Measurements from ENCODE around the gene MRLN.
"Not testable (repeated sequence)": the region's sequence is repeated elsewhere in the genome, so short reads cannot be mapped to it uniquely, and the experiment has no call there.

The MRLN gene

GRCh38 chr10:59734014-59734462 lies 19.2 kb downstream of the MRLN start:
- no peaks in the 10 kb centered on the region for H3K36me3 ChIP-seq (replicated peaks; ENCODE audit: low read depth, low read length)
- no peaks in the 10 kb centered on the region for H3K27me3 ChIP-seq (ENCODE audit: low read depth, low read length)
- H3K4me2 ChIP-seq (ENCODE audit: low read length) = no peak overlapping the region
- H3K9me3 ChIP-seq (ENCODE audit: insufficient read depth, low read length) = no peaks in the 10 kb centered on the region
- TF ChIP-seq EZH2phosphoT487 (IDR thresholded peaks at IDR 0.05; ENCODE audit: low read depth) (no peak), CTCF (IDR thresholded peaks at IDR 0.05; ENCODE audit: low read depth, low read length) (no peak)
- no peak overlapping the region for H3K4me3 ChIP-seq (ENCODE audit: low read length)
- H4K20me1 ChIP-seq (ENCODE audit: insufficient read depth, low read length) = no peaks in the 10 kb centered on the region
- H2AFZ ChIP-seq (ENCODE audit: low read depth, low read length) = no peak overlapping the region
- H3K9ac ChIP-seq (ENCODE audit: low read length) = no peak overlapping the region
- H3K4me1 ChIP-seq (ENCODE audit: low read length) = peaks cover 8% of the 10 kb centered on the region
- no peaks in the 10 kb centered on the region for H3K79me2 ChIP-seq (ENCODE audit: low read length)
- H3K27ac ChIP-seq (ENCODE audit: low read length) = no peak overlapping the region

GRCh38 chr10:59733321-59734013 lies 19.8 kb downstream of the MRLN start:
- not testable (repeated sequence) for H3K4me1 ChIP-seq (ENCODE audit: low read length); H3K36me3 ChIP-seq (replicated peaks; ENCODE audit: low read depth, low read length); H2AFZ ChIP-seq (ENCODE audit: low read depth, low read length); H3K9ac ChIP-seq (ENCODE audit: low read length); H3K27ac ChIP-seq (ENCODE audit: low read length); H3K9me3 ChIP-seq (ENCODE audit: insufficient read depth, low read length); H3K79me2 ChIP-seq (ENCODE audit: low read length); H4K20me1 ChIP-seq (ENCODE audit: insufficient read depth, low read length); H3K4me2 ChIP-seq (ENCODE audit: low read length); H3K27me3 ChIP-seq (ENCODE audit: low read depth, low read length); H3K4me3 ChIP-seq (ENCODE audit: low read length)

- not testable (repeated sequence) for H3K4me2 ChIP-seq (ENCODE audit: low read length); H3K4me3 ChIP-seq (ENCODE audit: low read length); H3K9me3 ChIP-seq (ENCODE audit: insufficient read depth, low read length); H3K4me1 ChIP-seq (ENCODE audit: low read length); H4K20me1 ChIP-seq (ENCODE audit: insufficient read depth, low read length); H2AFZ ChIP-seq (ENCODE audit: low read depth, low read length); H3K27me3 ChIP-seq (ENCODE audit: low read depth, low read length); H3K27ac ChIP-seq (ENCODE audit: low read length); H3K79me2 ChIP-seq (ENCODE audit: low read length); H3K9ac ChIP-seq (ENCODE audit: low read length); H3K36me3 ChIP-seq (replicated peaks; ENCODE audit: low read depth, low read length)
These were observed 20.4 kb downstream of the MRLN start for GRCh38 chr10:59732849-59733248.

GRCh38 chr10:59729167-59729566 lies 24.1 kb downstream of the MRLN start:
- not testable (repeated sequence) for H3K4me1 ChIP-seq (ENCODE audit: low read length); H3K79me2 ChIP-seq (ENCODE audit: low read length); H3K9me3 ChIP-seq (ENCODE audit: insufficient read depth, low read length); H3K27ac ChIP-seq (ENCODE audit: low read length); H3K27me3 ChIP-seq (ENCODE audit: low read depth, low read length); H3K36me3 ChIP-seq (replicated peaks; ENCODE audit: low read depth, low read length); H3K9ac ChIP-seq (ENCODE audit: low read length); H3K4me2 ChIP-seq (ENCODE audit: low read length); H4K20me1 ChIP-seq (ENCODE audit: insufficient read depth, low read length); H2AFZ ChIP-seq (ENCODE audit: low read depth, low read length); H3K4me3 ChIP-seq (ENCODE audit: low read length)

- no peaks in the 10 kb centered on the region for H3K4me1 ChIP-seq (ENCODE audit: low read length)
These were observed 28.9 kb downstream of the MRLN start for GRCh38 chr10:59724098-59724938.

More at GRCh38 chr10:59724098-59724938, 28.9 kb downstream of the MRLN start:
- H3K79me2 ChIP-seq (ENCODE audit: low read length) = no peaks in the 10 kb centered on the region
- H3K4me2 ChIP-seq (ENCODE audit: low read length) = no peak overlapping the region
- no peak overlapping the region for H2AFZ ChIP-seq (ENCODE audit: low read depth, low read length)
- no peak for TF ChIP-seq CTCF (IDR thresholded peaks at IDR 0.05; ENCODE audit: low read depth, low read length)
- no peak for TF ChIP-seq EZH2phosphoT487 (IDR thresholded peaks at IDR 0.05; ENCODE audit: low read depth)
- H3K9me3 ChIP-seq (ENCODE audit: insufficient read depth, low read length) = no peaks in the 10 kb centered on the region
- no peak overlapping the region for H3K27ac ChIP-seq (ENCODE audit: low read length)
- H4K20me1 ChIP-seq (ENCODE audit: insufficient read depth, low read length) = no peaks in the 10 kb centered on the region
- H3K4me3 ChIP-seq (ENCODE audit: low read length) = no peak overlapping the region
- no peaks in the 10 kb centered on the region for H3K27me3 ChIP-seq (ENCODE audit: low read depth, low read length)
- H3K9ac ChIP-seq (ENCODE audit: low read length) = no peak overlapping the region
- no peaks in the 10 kb centered on the region for H3K36me3 ChIP-seq (replicated peaks; ENCODE audit: low read depth, low read length)

Data from OCI-LY3 (cell line).